ENCODE data around the gene NLRC5.

NLRC5 gene

GRCh38 chr16:57133031-57133430, 143.7 kb downstream of the NLRC5 start:
- DNase-seq (ENCODE audit: low read depth), result no peak
- no peak for TF ChIP-seq CTCF (IDR thresholded peaks at IDR 0.05; ENCODE audit: control insufficient read depth, extremely low read depth, insufficient read depth)
- H3K4me3 ChIP-seq (ENCODE audit: low read depth, low read length), result no peak overlapping the region
